ENCODE measurements around the gene GLA. TPM values are rescaled to one million over a fixed set of nuclear protein-coding genes. Genes with fewer than 3 reads are reported as not detected.

GLA gene
- total and polyA plus RNA-seq, 12 donors = 6.0 to 33.9 (median 9.1) TPM

DNA sequence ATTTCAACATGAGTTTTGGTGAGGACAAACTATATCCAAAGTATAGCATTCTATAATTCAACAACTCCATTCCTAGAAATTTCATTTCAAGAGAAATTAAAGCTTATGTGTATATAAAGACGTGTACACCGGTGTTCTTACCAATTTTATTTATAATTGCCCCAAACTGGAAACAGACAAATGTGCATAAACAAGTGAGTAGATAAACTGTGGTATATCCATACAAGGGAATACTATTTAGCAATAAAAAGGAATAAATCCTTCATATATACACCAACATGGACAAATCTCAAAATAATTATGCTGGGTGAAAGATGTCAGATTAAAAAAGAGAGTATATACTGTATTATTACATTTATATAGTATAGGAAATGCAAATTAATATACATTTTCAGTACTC is 20.2 kb upstream of the GLA start:
- intact Hi-C loops (cut with DNase I) = no loop called here
- DNase-seq (no peak), ATAC-seq (no peak)
- H3K36me3 ChIP-seq = peaks cover 0 to 80% (median 0%) of the 10 kb centered on the region in 9 donors
- H3K27me3 ChIP-seq = no peaks in the 10 kb centered on the region
- H3K4me3 ChIP-seq = no peak overlapping the region
- peaks cover 0 to 12% (median 0%) of the 10 kb centered on the region in 11 donors for H3K9me3 ChIP-seq
- H3K4me1 ChIP-seq = no peaks in the 10 kb centered on the region
- no peak overlapping the region for H3K27ac ChIP-seq
- TF ChIP-seq, protein P1, sequence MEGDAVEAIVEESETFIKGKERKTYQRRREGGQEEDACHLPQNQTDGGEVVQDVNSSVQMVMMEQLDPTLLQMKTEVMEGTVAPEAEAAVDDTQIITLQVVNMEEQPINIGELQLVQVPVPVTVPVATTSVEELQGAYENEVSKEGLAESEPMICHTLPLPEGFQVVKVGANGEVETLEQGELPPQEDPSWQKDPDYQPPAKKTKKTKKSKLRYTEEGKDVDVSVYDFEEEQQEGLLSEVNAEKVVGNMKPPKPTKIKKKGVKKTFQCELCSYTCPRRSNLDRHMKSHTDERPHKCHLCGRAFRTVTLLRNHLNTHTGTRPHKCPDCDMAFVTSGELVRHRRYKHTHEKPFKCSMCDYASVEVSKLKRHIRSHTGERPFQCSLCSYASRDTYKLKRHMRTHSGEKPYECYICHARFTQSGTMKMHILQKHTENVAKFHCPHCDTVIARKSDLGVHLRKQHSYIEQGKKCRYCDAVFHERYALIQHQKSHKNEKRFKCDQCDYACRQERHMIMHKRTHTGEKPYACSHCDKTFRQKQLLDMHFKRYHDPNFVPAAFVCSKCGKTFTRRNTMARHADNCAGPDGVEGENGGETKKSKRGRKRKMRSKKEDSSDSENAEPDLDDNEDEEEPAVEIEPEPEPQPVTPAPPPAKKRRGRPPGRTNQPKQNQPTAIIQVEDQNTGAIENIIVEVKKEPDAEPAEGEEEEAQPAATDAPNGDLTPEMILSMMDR (IDR thresholded peaks at IDR 0.05) = no peak
- WGBS, 2 donors = 97 to 100% methylated on average over 2 of the region's 2 CpGs

GRCh38 chrX:101419489-101419888 is 11.8 kb upstream of the GLA start:
- no peak for ATAC-seq
- Histone ChIP-seq H3K4me3 (peak overlapping the region in 4 of 10 donors; percentile 67 to 76 (median 74)), H3K36me3 (peaks cover 0 to 35% (median 0%) of the 10 kb centered on the region in 9 donors), H3K27me3 (peaks cover 0 to 49% (median 0%) of the 10 kb centered on the region in 7 donors), H3K27ac (peak overlapping the region in 4 of 10 donors; percentile 94 to 99 (median 96)), H3K9me3 (no peaks in the 10 kb centered on the region), H3K4me1 (peaks cover 0 to 25% (median 12%) of the 10 kb centered on the region in 9 donors)
- intact Hi-C loops (cut with DNase I) = loop anchor here in 6 of 10 donors (5.0 to 10.0 kb wide), 5 partner anchors 133 to 1758 kb away; partner anchors contain the start of gene ARMCX1 (in 4 of the 6)
- TF ChIP-seq, protein P1 (IDR thresholded peaks at IDR 0.05) = no peak
- 81 to 93% methylated on average over 2 of the region's 2 CpGs for WGBS, 2 donors
- no peak for DNase-seq

DNA sequence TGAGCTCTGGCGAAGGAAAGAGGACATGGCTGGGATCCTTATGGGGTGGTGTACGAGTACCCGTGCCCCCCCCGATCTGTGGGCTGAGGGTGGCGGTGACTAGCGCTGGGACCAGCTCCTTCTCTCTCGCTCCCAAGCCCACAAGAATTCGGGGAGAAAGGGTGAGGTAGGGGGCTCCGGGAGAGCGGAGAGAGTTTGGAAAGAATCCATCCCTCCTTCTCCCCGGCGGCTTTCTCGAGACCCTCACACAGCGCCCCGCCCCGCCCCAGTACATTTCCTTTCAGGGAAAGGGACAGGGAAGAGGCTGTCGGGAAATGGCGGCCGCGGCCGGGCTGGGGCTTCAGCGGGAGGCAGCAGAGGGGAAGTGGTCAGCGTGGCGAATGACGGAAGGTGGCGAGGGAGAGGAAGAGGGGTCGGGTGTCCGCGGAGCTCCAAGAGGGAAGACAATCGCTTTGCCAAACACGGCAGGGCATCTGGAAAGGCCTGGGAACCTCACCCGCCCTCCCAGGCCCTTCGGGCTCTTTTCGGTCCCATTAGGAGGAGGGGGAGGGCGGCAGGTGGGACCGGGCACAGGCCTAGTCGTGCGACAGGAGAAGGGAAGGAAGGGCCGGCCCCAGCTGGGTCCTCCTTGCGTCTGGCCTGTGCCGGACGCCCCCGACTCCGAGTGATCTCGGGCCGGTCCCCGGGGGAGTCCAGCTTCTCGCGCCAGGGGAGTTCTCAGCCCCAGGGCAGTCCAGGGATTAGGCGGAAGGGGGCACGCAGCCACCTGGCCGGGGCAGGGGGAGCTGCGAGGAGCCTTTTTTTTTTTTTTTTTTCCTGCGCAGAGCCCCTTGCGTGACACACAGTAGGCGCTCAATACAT is 10.5 kb upstream of the GLA start:
- DNase-seq = peak; percentile 74 to 79
- peak overlapping the region; percentile 35 to 76 (median 65) for H3K4me3 ChIP-seq
- H3K4me1 ChIP-seq = peaks cover 0 to 25% (median 12%) of the 10 kb centered on the region in 9 donors
- peak; percentile 86 to 95 (median 93) for ATAC-seq
- H3K27ac ChIP-seq = peak overlapping the region; percentile 48 to 99 (median 94)
- peaks cover 0 to 34% (median 0%) of the 10 kb centered on the region in 9 donors for H3K36me3 ChIP-seq
- WGBS, 2 donors = 0 to 1% methylated on average over 28 to 52 of the region's 56 CpGs
- H3K9me3 ChIP-seq = no peaks in the 10 kb centered on the region
- TF ChIP-seq, protein P1 (IDR thresholded peaks at IDR 0.05) = peak in 1 of 9 donors; percentile 5
- peaks cover 0 to 49% (median 0%) of the 10 kb centered on the region in 7 donors for H3K27me3 ChIP-seq
- intact Hi-C loops (cut with DNase I) = loop anchor here in 6 of 10 donors (5.0 to 10.0 kb wide), 5 partner anchors 134 to 1759 kb away; partner anchors contain the start of gene ARMCX1 (in 4 of the 6)

GRCh38 chrX:101417190-101417589 is 9.5 kb upstream of the GLA start:
- Histone ChIP-seq H3K36me3 (peaks cover 0 to 36% (median 0%) of the 10 kb centered on the region in 9 donors), H3K27me3 (peaks cover 0 to 49% (median 0%) of the 10 kb centered on the region in 7 donors), H3K9me3 (no peaks in the 10 kb centered on the region), H3K4me3 (peak overlapping the region in 3 of 10 donors; percentile 67 to 73 (median 73)), H3K4me1 (peaks cover 0 to 35% (median 12%) of the 10 kb centered on the region in 9 donors), H3K27ac (peak overlapping the region in 8 of 10 donors; percentile 91 to 99 (median 96))
- DNase-seq (no peak), ATAC-seq (no peak)
- WGBS, 2 donors = 61 to 65% methylated on average over 4 of the region's 4 CpGs
- intact Hi-C loops (cut with DNase I) = loop anchor here in 6 of 10 donors (5.0 to 10.0 kb wide), 5 partner anchors 135 to 1760 kb away; partner anchors contain the start of gene ARMCX1 (in 4 of the 6)
- TF ChIP-seq, protein P1 (IDR thresholded peaks at IDR 0.05) = no peak

Data from heart right ventricle (tissue), 16 donors.